Spleen (tissue), 7 donors: ENCODE data around the gene CWF19L1.

Source experiments
- POLR2A ChIP-seq, 3 donors: fragments of 450-650 bp; IDR thresholded peaks; one replicate each; pipeline ENCODE4 v1.5.1; 2017; ENCODE audit warnings: antibody characterized with exemption in 3 of 3, mild to moderate bottlenecking in 1 of 3
- TF ChIP-seq, protein P1 (sequence below), 11 experiments: fragments of 200-600 bp in 7 of 11; fragments of 450-650 bp in 4 of 11; sonication (generic) in 4 of 11; IDR thresholded peaks in 8 of 11; conservative IDR thresholded peaks in 3 of 11; 1 replicate in 7 of 11; 2 replicates in 4 of 11; pipeline versions ENCODE4 v1.4.0 to v1.8.0; 2016 to 2021; ENCODE audit warnings: antibody characterized with exemption in 11 of 11, inconsistent platforms in 4 of 11, mild to moderate bottlenecking in 1 of 11
- donor health status: DM: no; HTN: no; CAD: no; lungs with moderate emphysema.
- donor health status: DM: no; HTN: no; CAD: no.
- donor health status: DM: no; HTN: no; CAD: no.

GRCh38 chr10:100208276-100208675 lies 59.2 kb downstream of the CWF19L1 start:
- no peak for TF ChIP-seq POLR2A (IDR thresholded peaks at IDR 0.05)
- TF ChIP-seq, protein P1, sequence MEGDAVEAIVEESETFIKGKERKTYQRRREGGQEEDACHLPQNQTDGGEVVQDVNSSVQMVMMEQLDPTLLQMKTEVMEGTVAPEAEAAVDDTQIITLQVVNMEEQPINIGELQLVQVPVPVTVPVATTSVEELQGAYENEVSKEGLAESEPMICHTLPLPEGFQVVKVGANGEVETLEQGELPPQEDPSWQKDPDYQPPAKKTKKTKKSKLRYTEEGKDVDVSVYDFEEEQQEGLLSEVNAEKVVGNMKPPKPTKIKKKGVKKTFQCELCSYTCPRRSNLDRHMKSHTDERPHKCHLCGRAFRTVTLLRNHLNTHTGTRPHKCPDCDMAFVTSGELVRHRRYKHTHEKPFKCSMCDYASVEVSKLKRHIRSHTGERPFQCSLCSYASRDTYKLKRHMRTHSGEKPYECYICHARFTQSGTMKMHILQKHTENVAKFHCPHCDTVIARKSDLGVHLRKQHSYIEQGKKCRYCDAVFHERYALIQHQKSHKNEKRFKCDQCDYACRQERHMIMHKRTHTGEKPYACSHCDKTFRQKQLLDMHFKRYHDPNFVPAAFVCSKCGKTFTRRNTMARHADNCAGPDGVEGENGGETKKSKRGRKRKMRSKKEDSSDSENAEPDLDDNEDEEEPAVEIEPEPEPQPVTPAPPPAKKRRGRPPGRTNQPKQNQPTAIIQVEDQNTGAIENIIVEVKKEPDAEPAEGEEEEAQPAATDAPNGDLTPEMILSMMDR (IDR thresholded peaks at IDR 0.05 in 8 of 11, conservative IDR thresholded peaks at IDR 0.05 in 3 of 11) = no peak
